OCI-LY3 (cell line): Measurements from ENCODE around the gene TMEM167B.

Source experiments
- EZH2phosphoT487 ChIP-seq: fragments of 200-600 bp; shearing (Covaris generic); IDR thresholded peaks from 2 replicates; pipeline ENCODE4 v1.6.1; 2018; ENCODE audit warnings: antibody characterized with exemption, mixed run types, low read depth
- TF ChIP-seq, protein P1 (sequence below): fragments of 200-600, 300-600 bp; sonication (generic); IDR thresholded peaks from 2 replicates; pipeline ENCODE4 v1.5.1; 2014; ENCODE audit warnings: antibody characterized with exemption, low read length, low read depth

GRCh38 chr1:109084563-109085517, 5.7 kb upstream of the TMEM167B start:
- TF ChIP-seq, protein P1, sequence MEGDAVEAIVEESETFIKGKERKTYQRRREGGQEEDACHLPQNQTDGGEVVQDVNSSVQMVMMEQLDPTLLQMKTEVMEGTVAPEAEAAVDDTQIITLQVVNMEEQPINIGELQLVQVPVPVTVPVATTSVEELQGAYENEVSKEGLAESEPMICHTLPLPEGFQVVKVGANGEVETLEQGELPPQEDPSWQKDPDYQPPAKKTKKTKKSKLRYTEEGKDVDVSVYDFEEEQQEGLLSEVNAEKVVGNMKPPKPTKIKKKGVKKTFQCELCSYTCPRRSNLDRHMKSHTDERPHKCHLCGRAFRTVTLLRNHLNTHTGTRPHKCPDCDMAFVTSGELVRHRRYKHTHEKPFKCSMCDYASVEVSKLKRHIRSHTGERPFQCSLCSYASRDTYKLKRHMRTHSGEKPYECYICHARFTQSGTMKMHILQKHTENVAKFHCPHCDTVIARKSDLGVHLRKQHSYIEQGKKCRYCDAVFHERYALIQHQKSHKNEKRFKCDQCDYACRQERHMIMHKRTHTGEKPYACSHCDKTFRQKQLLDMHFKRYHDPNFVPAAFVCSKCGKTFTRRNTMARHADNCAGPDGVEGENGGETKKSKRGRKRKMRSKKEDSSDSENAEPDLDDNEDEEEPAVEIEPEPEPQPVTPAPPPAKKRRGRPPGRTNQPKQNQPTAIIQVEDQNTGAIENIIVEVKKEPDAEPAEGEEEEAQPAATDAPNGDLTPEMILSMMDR = no peak
- no peak for TF ChIP-seq EZH2phosphoT487
